ENCODE data around the gene TNFRSF8. TPM values are rescaled to one million over a fixed set of nuclear protein-coding genes. Genes with fewer than 3 reads are reported as not detected.

The TNFRSF8 gene
- total and polyA plus RNA-seq, 2 of the 13 experiments (the other 11 are each of a cell fraction or from before 2014, with no cell fraction given), result not detected

DNA sequence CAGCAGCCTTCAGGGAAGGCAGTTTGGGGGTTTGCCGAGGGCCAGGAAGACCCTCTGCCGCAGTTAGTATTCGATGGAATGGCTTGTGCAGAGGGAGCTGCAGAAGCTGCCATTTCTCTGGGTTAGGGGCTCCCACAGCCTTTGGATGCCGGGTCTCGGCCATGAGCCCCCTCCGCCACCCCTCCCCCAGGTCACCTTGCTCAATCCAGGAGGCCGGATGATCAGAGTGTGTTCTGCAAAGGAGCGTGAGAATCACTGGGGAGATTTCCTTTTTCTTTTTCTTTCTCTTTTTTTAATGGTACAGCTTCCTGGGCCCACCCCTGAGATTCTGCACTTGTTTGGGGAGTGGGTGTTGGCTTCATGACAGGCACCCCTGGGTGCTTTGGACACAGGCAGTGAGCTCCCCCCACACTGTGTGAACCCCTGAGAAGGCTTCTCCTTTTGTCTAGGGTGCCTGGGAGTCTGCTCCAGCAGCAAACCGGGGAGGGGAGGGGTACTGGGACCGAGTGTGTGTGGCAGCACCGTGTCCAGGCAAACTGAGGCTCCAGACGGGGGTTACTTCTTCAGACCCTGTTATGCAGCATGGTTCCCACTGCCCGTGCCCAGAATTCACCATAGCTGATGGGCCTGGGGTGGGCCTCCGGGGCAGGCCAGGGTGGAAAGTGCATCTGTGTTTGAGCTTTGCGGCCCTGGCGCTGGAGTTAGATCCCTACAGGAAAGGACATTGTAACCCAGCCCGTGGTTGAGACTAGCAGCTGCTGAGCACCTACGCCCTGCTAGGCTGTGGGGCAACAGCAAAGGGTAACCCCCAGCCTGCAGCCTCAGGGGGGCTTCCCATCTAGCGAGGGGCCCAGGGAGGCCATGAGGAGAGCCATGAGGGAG lies 122.2 kb downstream of the TNFRSF8 start:
- peaks cover 44% of the 10 kb centered on the region for H3K4me1 ChIP-seq (ENCODE audit: insufficient read depth, low read length)
- no peak overlapping the region for H3K27ac ChIP-seq (ENCODE audit: extremely low read length, insufficient read depth, low read length)
- CTCF ChIA-PET (ENCODE audit: low intra/inter-chr PET ratio, low total read pairs), result no interaction called here
- H3K4me3 ChIP-seq (replicated peaks in 1 of 3; ENCODE audit: insufficient read depth in 1 of 3, low read depth in 2 of 3, low read length in 3 of 3), result peak overlapping the region in 1 of 3 experiments; percentile 51; a peak in 1 of 6 replicates
- no peaks in the 10 kb centered on the region for H3K9me3 ChIP-seq (ENCODE audit: low read length)
- no peak for DNase-seq (ENCODE audit: low spot score)
- no peaks in the 10 kb centered on the region for H3K79me2 ChIP-seq (ENCODE audit: insufficient read depth, low read length)
- peaks cover 11 to 32% of the 10 kb centered on the region in 2 experiments; a peak in 3 of 5 replicates for H3K27me3 ChIP-seq (ENCODE audit: control insufficient read depth in 1 of 2, insufficient read depth in 2 of 2, low read length in 2 of 2)
- H3K9ac ChIP-seq (ENCODE audit: insufficient read depth, low read depth, low read length), result 0 out of 2 replicates have a peak overlapping the region, but pooled peaks have one; percentile 16
- ATAC-seq, result peak; percentile 79
- peak; percentile 24 for TF ChIP-seq ZNF883 (CRISPR knock-in tag; IDR thresholded peaks at IDR 0.05; ENCODE audit: not compliant biosample characterization)
- 0 out of 2 replicates have a peak, but pooled peaks have one; percentile 36 for TF ChIP-seq ZFX (CRISPR knock-in tag; IDR thresholded peaks at IDR 0.05; ENCODE audit: low read depth)
- TF ChIP-seq, protein P1, sequence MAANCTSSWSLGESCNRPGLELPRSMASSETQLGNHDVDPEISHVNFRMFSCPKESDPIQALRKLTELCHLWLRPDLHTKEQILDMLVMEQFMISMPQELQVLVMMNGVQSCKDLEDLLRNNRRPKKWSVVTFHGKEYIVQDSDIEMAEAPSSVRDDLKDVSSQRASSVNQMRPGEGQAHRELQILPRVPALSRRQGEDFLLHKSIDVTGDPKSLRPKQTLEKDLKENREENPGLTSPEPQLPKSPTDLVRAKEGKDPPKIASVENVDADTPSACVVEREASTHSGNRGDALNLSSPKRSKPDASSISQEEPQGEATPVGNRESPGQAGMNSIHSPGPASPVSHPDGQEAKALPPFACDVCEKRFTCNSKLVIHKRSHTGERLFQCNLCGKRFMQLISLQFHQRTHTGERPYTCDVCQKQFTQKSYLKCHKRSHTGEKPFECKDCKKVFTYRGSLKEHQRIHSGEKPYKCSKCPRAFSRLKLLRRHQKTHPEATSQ (CRISPR knock-in tag; IDR thresholded peaks at IDR 0.05; ENCODE audit: borderline replicate concordance), result no peak
- TF ChIP-seq, protein P2, sequence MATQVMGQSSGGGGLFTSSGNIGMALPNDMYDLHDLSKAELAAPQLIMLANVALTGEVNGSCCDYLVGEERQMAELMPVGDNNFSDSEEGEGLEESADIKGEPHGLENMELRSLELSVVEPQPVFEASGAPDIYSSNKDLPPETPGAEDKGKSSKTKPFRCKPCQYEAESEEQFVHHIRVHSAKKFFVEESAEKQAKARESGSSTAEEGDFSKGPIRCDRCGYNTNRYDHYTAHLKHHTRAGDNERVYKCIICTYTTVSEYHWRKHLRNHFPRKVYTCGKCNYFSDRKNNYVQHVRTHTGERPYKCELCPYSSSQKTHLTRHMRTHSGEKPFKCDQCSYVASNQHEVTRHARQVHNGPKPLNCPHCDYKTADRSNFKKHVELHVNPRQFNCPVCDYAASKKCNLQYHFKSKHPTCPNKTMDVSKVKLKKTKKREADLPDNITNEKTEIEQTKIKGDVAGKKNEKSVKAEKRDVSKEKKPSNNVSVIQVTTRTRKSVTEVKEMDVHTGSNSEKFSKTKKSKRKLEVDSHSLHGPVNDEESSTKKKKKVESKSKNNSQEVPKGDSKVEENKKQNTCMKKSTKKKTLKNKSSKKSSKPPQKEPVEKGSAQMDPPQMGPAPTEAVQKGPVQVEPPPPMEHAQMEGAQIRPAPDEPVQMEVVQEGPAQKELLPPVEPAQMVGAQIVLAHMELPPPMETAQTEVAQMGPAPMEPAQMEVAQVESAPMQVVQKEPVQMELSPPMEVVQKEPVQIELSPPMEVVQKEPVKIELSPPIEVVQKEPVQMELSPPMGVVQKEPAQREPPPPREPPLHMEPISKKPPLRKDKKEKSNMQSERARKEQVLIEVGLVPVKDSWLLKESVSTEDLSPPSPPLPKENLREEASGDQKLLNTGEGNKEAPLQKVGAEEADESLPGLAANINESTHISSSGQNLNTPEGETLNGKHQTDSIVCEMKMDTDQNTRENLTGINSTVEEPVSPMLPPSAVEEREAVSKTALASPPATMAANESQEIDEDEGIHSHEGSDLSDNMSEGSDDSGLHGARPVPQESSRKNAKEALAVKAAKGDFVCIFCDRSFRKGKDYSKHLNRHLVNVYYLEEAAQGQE (IDR thresholded peaks at IDR 0.05; ENCODE audit: borderline replicate concordance in 1 of 2, low read depth in 1 of 2, low read length in 2 of 2), result no peak
- POLR2A ChIA-PET, result interaction anchor here (0.5 kb wide), 1 partner anchor 429 kb away, joined by 4 read pairs; no protein-coding TSS in a partner anchor
- peak overlapping the region; percentile 62 for H3K4me2 ChIP-seq (ENCODE audit: low read depth, low read length)
- FAIRE-seq, result no peak
- H4K20me1 ChIP-seq (ENCODE audit: insufficient read depth, low read length), result no peaks in the 10 kb centered on the region
- no TSS peak for BruUV-seq (replicated peaks)
- no peaks in the 10 kb centered on the region for H3K36me3 ChIP-seq (replicated peaks in 1 of 2; ENCODE audit: control insufficient read depth in 1 of 2, insufficient read depth in 2 of 2, low read length in 2 of 2)
- 0% methylated on average over 5 of the region's 19 CpGs for WGBS (ENCODE audit: low lambda C conversion rate)
- H2AFZ ChIP-seq (ENCODE audit: low read length), result no peak overlapping the region
- intact Hi-C loops (cut with micrococcal nuclease; ENCODE audit: unreplicated experiment), result no loop called here
- in situ Hi-C loops (cut with HindIII; ENCODE audit: extremely low pct_ligation_motif_present, low pct_unique_long_range_greater_than_20kb), result no loop called here
